ENCODE measurements around the gene KRTAP5-7.

KRTAP5-7 gene

GRCh38 chr11:71495286-71496230 lies 31.5 kb upstream of the KRTAP5-7 start:
- in situ Hi-C loops (cut with MboI; ENCODE audit: low sequenced_read_pairs), result no loop called here

- in situ Hi-C loops (cut with MboI; ENCODE audit: low sequenced_read_pairs), result no loop called here
Observed at GRCh38 chr11:71496421-71496820, 30.6 kb upstream of the KRTAP5-7 start.

GRCh38 chr11:71498091-71498490 lies 29.0 kb upstream of the KRTAP5-7 start:
- in situ Hi-C loops (cut with MboI; ENCODE audit: low sequenced_read_pairs), result no loop called here

GRCh38 chr11:71499125-71499524 lies 27.9 kb upstream of the KRTAP5-7 start:
- in situ Hi-C loops (cut with MboI; ENCODE audit: low sequenced_read_pairs), result no loop called here

GRCh38 chr11:71499546-71499945 lies 27.5 kb upstream of the KRTAP5-7 start:
- in situ Hi-C loops (cut with MboI; ENCODE audit: low sequenced_read_pairs), result no loop called here

GRCh38 chr11:71500601-71501021 lies 26.5 kb upstream of the KRTAP5-7 start:
- in situ Hi-C loops (cut with MboI; ENCODE audit: low sequenced_read_pairs), result no loop called here

GRCh38 chr11:71501071-71501985 lies 25.7 kb upstream of the KRTAP5-7 start:
- in situ Hi-C loops (cut with MboI; ENCODE audit: low sequenced_read_pairs), result no loop called here

GRCh38 chr11:71502026-71502425 lies 25.0 kb upstream of the KRTAP5-7 start:
- in situ Hi-C loops (cut with MboI; ENCODE audit: low sequenced_read_pairs), result no loop called here

GRCh38 chr11:71502871-71503435 lies 24.1 kb upstream of the KRTAP5-7 start:
- in situ Hi-C loops (cut with MboI; ENCODE audit: low sequenced_read_pairs), result no loop called here

GRCh38 chr11:71504531-71504930 lies 22.5 kb upstream of the KRTAP5-7 start:
- in situ Hi-C loops (cut with MboI; ENCODE audit: low sequenced_read_pairs), result no loop called here

- in situ Hi-C loops (cut with MboI; ENCODE audit: low sequenced_read_pairs), result no loop called here
Observed at GRCh38 chr11:71505001-71505400, 22.1 kb upstream of the KRTAP5-7 start.

GRCh38 chr11:71505781-71506180 lies 21.3 kb upstream of the KRTAP5-7 start:
- in situ Hi-C loops (cut with MboI; ENCODE audit: low sequenced_read_pairs), result no loop called here

- in situ Hi-C loops (cut with MboI; ENCODE audit: low sequenced_read_pairs), result no loop called here
Observed at GRCh38 chr11:71507102-71507501, 20.0 kb upstream of the KRTAP5-7 start.

GRCh38 chr11:71518506-71519471 lies 8.3 kb upstream of the KRTAP5-7 start:
- in situ Hi-C loops (cut with MboI; ENCODE audit: low sequenced_read_pairs), result no loop called here

- in situ Hi-C loops (cut with MboI; ENCODE audit: low sequenced_read_pairs), result no loop called here
Observed at GRCh38 chr11:71519546-71519945, 7.5 kb upstream of the KRTAP5-7 start.

GRCh38 chr11:71525188-71525937 lies 1.7 kb upstream of the KRTAP5-7 start:
- in situ Hi-C loops (cut with MboI; ENCODE audit: low sequenced_read_pairs), result no loop called here

GRCh38 chr11:71525938-71526495 lies 1.1 kb upstream of the KRTAP5-7 start:
- in situ Hi-C loops (cut with MboI; ENCODE audit: low sequenced_read_pairs), result no loop called here

- in situ Hi-C loops (cut with MboI; ENCODE audit: low sequenced_read_pairs), result no loop called here
Observed at GRCh38 chr11:71527576-71528210, 626 bp downstream of the KRTAP5-7 start.

- in situ Hi-C loops (cut with MboI; ENCODE audit: low sequenced_read_pairs), result no loop called here
Observed at GRCh38 chr11:71530602-71531001, 3.5 kb downstream of the KRTAP5-7 start.
